Right lobe of liver (tissue), 6 donors: Measurements from ENCODE around the gene ZNF746. TPM values are rescaled to one million over a fixed set of nuclear protein-coding genes. Genes with fewer than 3 reads are reported as not detected.

Experiments used
- ATAC-seq, 4 donors: fragments of 200-7000 bp; cut with Tn5 transposase; one replicate each; pipeline ENCODE4 v1.9.1; 2020; ENCODE audit warnings: mild to moderate bottlenecking in 4 of 4, moderate library complexity in 4 of 4
- DNase-seq, 3 donors: peaks; one replicate each; pipeline ENCODE4 v3.0.0-alpha.2; 2020
- H3K27ac ChIP-seq, 3 donors: fragments of 200-600 bp; one replicate each; pipeline ENCODE4 v1.8.0; 2022
- H3K27me3 ChIP-seq, 2 donors: fragments of 200-600 bp; one replicate each; pipeline ENCODE4 v1.8.0; 2022
- H3K36me3 ChIP-seq, 4 donors: fragments of 200-600 bp; sonication (generic) in 1 of 4; one replicate each; pipeline versions ENCODE4 v1.5.1 to v1.8.0; 2017 to 2022; ENCODE audit warnings: control low read depth in 1 of 4
- H3K4me1 ChIP-seq, 4 donors: fragments of 200-600 bp; sonication (generic) in 1 of 4; one replicate each; pipeline versions ENCODE4 v1.5.1 to v1.8.0; 2017 to 2022; ENCODE audit warnings: control low read depth in 1 of 4
- H3K4me3 ChIP-seq, 3 donors: fragments of 200-600 bp; one replicate each; pipeline ENCODE4 v1.8.0; 2022
- H3K9me3 ChIP-seq, 4 donors: fragments of 200-600 bp; sonication (generic) in 1 of 4; one replicate each; pipeline versions ENCODE4 v1.5.1 to v1.8.0; 2017 to 2022; ENCODE audit warnings: control low read depth in 1 of 4
- CTCF ChIP-seq, 4 donors: fragments of 200-600 bp in 3 of 4; fragments of 450-650 bp in 1 of 4; IDR thresholded peaks; one replicate each; pipeline versions ENCODE4 v1.5.1 to v1.8.0; 2016 to 2022; ENCODE audit warnings: antibody characterized with exemption in 4 of 4, mild to moderate bottlenecking in 2 of 4
- POLR2A ChIP-seq: fragments of 450-650 bp; IDR thresholded peaks from one replicate; pipeline ENCODE4 v1.6.1; 2017; ENCODE audit warnings: antibody characterized with exemption, mild to moderate bottlenecking
- WGBS: methylation state at CpG from one replicate; pipeline ENCODE4 v1.1.6; 2018; ENCODE audit warnings: low coverage, low lambda C conversion rate; ENCODE audit not compliant: insufficient coverage; ENCODE audit errors: missing lambda C conversion rate; 5-methylcytosine and 5-hydroxymethylcytosine counted together
- intact Hi-C, 2 donors: fragments of 100-400 bp; cut with DNase I; formaldehyde crosslinking; loops; one replicate each; pipeline versions ENCODE4 v1.11.2 to v1.14.1; 2022
- total RNA-seq, 6 experiments: library from RNA; depleted of rRNA in 2 of 6; stranded (reverse); fragments of >200 nt in 2 of 6; fragmentation: NEBNext Ultra II Directional in 3 of 6; extraction: Animal tissue kit (Norgen Biotek cat#: 25700) in 3 of 6; gene quantifications; one replicate each; pipeline versions ENCODE4 v1.1.0 to v1.2.4, GENCODE V29; 2016 to 2023
- donor health status: DM: no; HTN: yes; CAD: no.
- donor health status: DM: no; HTN: no; CAD: no.
- donor health status: DM: no; HTN: no; CAD: no.
- donor health status: DM: no; HTN: yes; CAD: no.
- donor health status: DM: no; HTN: yes; CAD: no.

ZNF746 gene
- total RNA-seq, 6 experiments from 2014 or later = 7.9 to 15.8 (median 10.4) TPM

DNA sequence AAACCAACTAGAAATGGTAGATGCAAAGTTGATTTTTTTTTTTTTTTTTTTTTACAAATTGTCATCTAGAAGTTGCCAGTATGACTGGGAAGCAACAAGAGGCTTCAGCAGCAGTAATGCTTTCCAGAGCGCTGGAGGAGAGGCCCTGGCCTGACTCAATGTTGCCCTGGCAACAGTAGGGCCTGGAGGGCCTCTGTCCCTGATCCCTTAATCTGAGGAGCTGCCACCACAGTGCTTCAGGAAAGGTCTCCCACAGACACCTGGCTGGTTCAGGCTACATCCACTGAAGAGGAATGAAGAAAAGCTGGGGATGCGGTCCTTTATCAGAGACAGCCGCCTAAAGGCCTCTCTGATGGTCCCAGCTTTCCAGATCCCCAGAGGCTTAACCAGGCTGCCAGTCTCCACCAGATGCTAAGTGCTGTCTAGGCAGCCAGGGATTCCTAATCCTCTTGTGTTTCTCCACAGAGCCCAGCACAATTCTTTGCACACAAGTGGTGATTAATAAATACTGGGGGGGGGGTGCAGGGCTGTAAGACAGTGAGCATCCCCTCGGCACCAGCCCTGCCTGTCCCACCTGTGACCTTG lies 70.4 kb downstream of the ZNF746 start:
- peaks cover 0 to 13% (median 3%) of the 10 kb centered on the region in 4 donors for H3K36me3 ChIP-seq
- no peaks in the 10 kb centered on the region for H3K9me3 ChIP-seq
- no peak overlapping the region for H3K27ac ChIP-seq
- ATAC-seq (no peak), DNase-seq (no peak)
- H3K27me3 ChIP-seq = no peaks in the 10 kb centered on the region
- no peak overlapping the region for H3K4me3 ChIP-seq
- TF ChIP-seq CTCF (IDR thresholded peaks at IDR 0.05) = no peak
- WGBS = 100% methylated on average over 3 of the region's 4 CpGs
- intact Hi-C loops = loop anchor here in 1 of 2 donors (10.0 kb wide), 1 partner anchor 122 kb away; no protein-coding TSS in a partner anchor
- peaks cover 0 to 6% (median 0%) of the 10 kb centered on the region in 4 donors for H3K4me1 ChIP-seq

DNA sequence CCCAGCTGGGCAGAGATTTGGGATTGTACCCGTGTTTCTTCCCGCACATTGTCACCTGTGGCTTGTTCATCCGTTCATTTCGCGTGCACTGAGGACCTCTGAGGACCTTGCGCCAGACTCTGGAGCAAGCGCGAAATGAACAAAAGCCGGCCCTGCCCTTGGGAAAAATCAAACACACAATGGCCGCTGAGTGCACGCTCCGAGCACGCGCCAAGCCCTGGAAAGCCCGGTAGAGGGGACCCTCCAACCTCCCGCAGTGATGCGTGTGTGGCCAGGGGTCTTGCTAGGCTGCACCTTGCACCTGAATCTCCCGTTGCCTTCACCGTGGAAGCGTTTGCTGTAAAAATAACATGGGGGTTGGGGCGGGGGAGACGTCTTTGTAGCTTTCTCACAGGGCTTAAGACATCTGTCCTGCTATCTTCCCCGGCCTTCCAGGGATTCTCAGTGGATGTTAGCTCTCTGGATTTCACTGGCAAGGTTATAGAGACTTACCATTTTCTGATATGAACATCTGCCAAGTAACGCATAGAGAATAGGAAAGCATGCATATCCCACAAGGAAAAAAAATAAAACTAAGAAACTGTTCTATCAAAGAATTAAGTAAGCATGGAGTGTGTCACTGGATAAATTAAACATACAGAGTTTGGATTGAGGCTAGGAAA lies 74.0 kb downstream of the ZNF746 start:
- peaks cover 0 to 6% (median 0%) of the 10 kb centered on the region in 4 donors for H3K4me1 ChIP-seq
- H3K36me3 ChIP-seq = no peaks in the 10 kb centered on the region
- H3K4me3 ChIP-seq = peak overlapping the region in 2 of 3 donors; percentile 40 to 64
- 46% methylated on average over 17 of the region's 24 CpGs for WGBS
- no peaks in the 10 kb centered on the region for H3K9me3 ChIP-seq
- no peak for TF ChIP-seq POLR2A
- TF ChIP-seq CTCF (IDR thresholded peaks at IDR 0.05) = no peak
- H3K27me3 ChIP-seq = no peaks in the 10 kb centered on the region
- no peak overlapping the region for H3K27ac ChIP-seq
- no peak for DNase-seq
- intact Hi-C loops = loop anchor here in 1 of 2 donors (10.0 kb wide), 1 partner anchor 119 kb away; no protein-coding TSS in a partner anchor
- peak; percentile 3 to 35 (median 22) for ATAC-seq

GRCh38 chr7:149422914-149423301 lies 74.7 kb downstream of the ZNF746 start:
- WGBS = 6% methylated on average over 20 of the region's 35 CpGs
- Histone ChIP-seq H3K9me3 (no peaks in the 10 kb centered on the region), H3K4me3 (peak overlapping the region; percentile 40 to 64 (median 55))

More at GRCh38 chr7:149422914-149423301, 74.7 kb downstream of the ZNF746 start:
- DNase-seq (peak in 2 of 3 donors; percentile 42 to 66), ATAC-seq (peak; percentile 35 to 50 (median 44))
- Histone ChIP-seq H3K36me3 (no peaks in the 10 kb centered on the region), H3K27ac (peak overlapping the region in 1 of 3 donors; percentile 26), H3K4me1 (peaks cover 0 to 6% (median 0%) of the 10 kb centered on the region in 4 donors), H3K27me3 (no peaks in the 10 kb centered on the region)
- TF ChIP-seq POLR2A = no peak
- TF ChIP-seq CTCF (IDR thresholded peaks at IDR 0.05) = no peak
- intact Hi-C loops = loop anchor here in 1 of 2 donors (10.0 kb wide), 1 partner anchor 118 kb away; no protein-coding TSS in a partner anchor

Other genes starting within 250 kb of the ZNF746 start
- gene ZNF783, start 235.6 kb downstream of the ZNF746 start, total RNA-seq = 1 to 10 TPM; 1.5 to 4.9 (median 3.0) TPM
- gene ZNF777, start 36.7 kb downstream of the ZNF746 start, total RNA-seq = 1 to 10 TPM; 5.3 to 7.0 (median 5.4) TPM